K562 treated with DMSO at 1 percent for 24 hours (cell line): ENCODE results near the gene FIZ1. TPM values are rescaled to one million over a fixed set of nuclear protein-coding genes. Genes with fewer than 3 reads are reported as not detected.

Experiments used
- total RNA-seq: library from RNA; unstranded; fragments of 300-600 nt; gene quantifications from 2 replicates; pipeline ENCODE4 v1.2.3, GENCODE V29; 2022; ENCODE audit warnings: low read depth; ENCODE audit not compliant: insufficient read depth

FIZ1 gene
- 22.4 and 24.3 TPM in 2 replicates for total RNA-seq

GRCh38 chr19:55599468-55599841, at the start of gene FIZ1:
TSS of gene FIZ1 (minus strand) at chr19:55599517. CDS start at chr19:55597865, 1,652 bp downstream.

GRCh38 chr19:55647732-55648584, 48.6 kb upstream of the FIZ1 start, which contains the start of gene CCDC106:
TSS of gene CCDC106 (plus strand) at chr19:55648212. CDS start at chr19:55649047, 835 bp downstream.

GRCh38 chr19:55643003-55643886, 43.9 kb upstream of the FIZ1 start, which contains the start of gene ZNF581:
TSS of gene ZNF581 (plus strand) at chr19:55643649. CDS start at chr19:55644572, 923 bp downstream.

GRCh38 chr19:55640577-55641425, 41.5 kb upstream of the FIZ1 start, which contains the start of gene ZNF580:
TSS of gene ZNF580 (plus strand) at chr19:55641002. CDS start at chr19:55642509, 1,507 bp downstream.

GRCh38 chr19:55624109-55625003, 25.0 kb upstream of the FIZ1 start, which contains the start of gene ZNF784:
TSS of gene ZNF784 (minus strand) at chr19:55624566. CDS start at chr19:55624561, 5 bp downstream.

GRCh38 chr19:55605637-55606470, 6.5 kb upstream of the FIZ1 start, which contains the start of gene ZNF865:
TSS of gene ZNF865 (plus strand) at chr19:55605647. CDS start at chr19:55613619, 7,972 bp downstream.

GRCh38 chr19:55599842-55600661, 735 bp upstream of the FIZ1 start, which contains the start of gene ZNF524:
TSS of gene ZNF524 (plus strand) at chr19:55600288. CDS start at chr19:55602113, 1,825 bp downstream.

GRCh38 chr19:55580628-55581144, 18.6 kb downstream of the FIZ1 start, which contains the start of gene ZNF579:
TSS of gene ZNF579 (minus strand) at chr19:55580848. CDS start at chr19:55579639, 1,209 bp downstream.

GRCh38 chr19:55545443-55545842, 53.9 kb downstream of the FIZ1 start, which contains the start of gene SBK3:
TSS of gene SBK3 (minus strand) at chr19:55545543. CDS start at chr19:55545543, 0 bp downstream.

Other genes starting within 250 kb of the FIZ1 start
- gene COX6B2, start 244.8 kb downstream of the FIZ1 start, total RNA-seq, result not detected in 2 replicates
- not detected in 2 replicates for gene GARIN5B, start 236.3 kb downstream of the FIZ1 start, total RNA-seq
- not detected in 2 replicates for gene IL11, start 229.1 kb downstream of the FIZ1 start, total RNA-seq
- not detected in 2 replicates for gene TMEM190, start 222.7 kb downstream of the FIZ1 start, total RNA-seq
- gene TMEM238, start 215.2 kb downstream of the FIZ1 start, total RNA-seq, result 6.7 and 9.3 TPM in 2 replicates
- 3,982 and 4,146 TPM in 2 replicates for gene RPL28, start 213.6 kb downstream of the FIZ1 start, total RNA-seq
- 574 and 580 TPM in 2 replicates for gene UBE2S, start 191.7 kb downstream of the FIZ1 start, total RNA-seq
- 0.13 and 0.37 TPM in 2 replicates for gene SHISA7, start 156.2 kb downstream of the FIZ1 start, total RNA-seq
- gene ISOC2, start 137.9 kb downstream of the FIZ1 start, total RNA-seq, result 89.2 and 101 TPM in 2 replicates
- gene C19orf85, start 134.8 kb downstream of the FIZ1 start, total RNA-seq, result not detected in 2 replicates
- 24.8 and 40.1 TPM in 2 replicates for gene ZNF628, start 122.9 kb downstream of the FIZ1 start, total RNA-seq
- 42.4 and 59.4 TPM in 2 replicates for gene NAT14, start 114.3 kb downstream of the FIZ1 start, total RNA-seq
- gene SSC5D, start 111.1 kb downstream of the FIZ1 start, total RNA-seq, result 0.81 and 2.3 TPM in 2 replicates
- not detected in 2 replicates for gene SBK2, start 62.4 kb downstream of the FIZ1 start, total RNA-seq
- 0.54 and 0.58 TPM in 2 replicates for gene SBK3, start 54.0 kb downstream of the FIZ1 start, total RNA-seq
- 21.0 and 21.2 TPM in 2 replicates for gene ZNF579, start 18.7 kb downstream of the FIZ1 start, total RNA-seq
- 36.7 and 51.4 TPM in 2 replicates for gene ZNF524, start 771 bp upstream of the FIZ1 start, total RNA-seq
- gene ZNF865, start 6.1 kb upstream of the FIZ1 start, total RNA-seq, result 42.3 and 49.2 TPM in 2 replicates
- 8.9 and 10.8 TPM in 2 replicates for gene ZNF784, start 25.0 kb upstream of the FIZ1 start, total RNA-seq
- 63.3 and 72.2 TPM in 2 replicates for gene ZNF580, start 41.5 kb upstream of the FIZ1 start, total RNA-seq
- 48.8 and 56.6 TPM in 2 replicates for gene ZNF581, start 44.1 kb upstream of the FIZ1 start, total RNA-seq
- gene CCDC106, start 48.7 kb upstream of the FIZ1 start, total RNA-seq, result 39.6 and 48.7 TPM in 2 replicates
- 211 and 216 TPM in 2 replicates for gene U2AF2, start 55.5 kb upstream of the FIZ1 start, total RNA-seq
- gene EPN1, start 75.7 kb upstream of the FIZ1 start, total RNA-seq, result 131 and 133 TPM in 2 replicates
- gene NLRP9, start 138.9 kb upstream of the FIZ1 start, total RNA-seq, result not detected in 2 replicates
- gene RFPL4A, start 159.6 kb upstream of the FIZ1 start, total RNA-seq, result 2.1 and 3.3 TPM in 2 replicates
- gene RFPL4AL1, start 169.6 kb upstream of the FIZ1 start, total RNA-seq, result 1.7 TPM in 1 of 2 replicates, not detected in the other
- 1.2 and 1.7 TPM in 2 replicates for gene NLRP11, start 232.5 kb upstream of the FIZ1 start, total RNA-seq
- 2.2 and 4.8 TPM in 2 replicates for gene NLRP4, start 237.0 kb upstream of the FIZ1 start, total RNA-seq